ENCODE data around the gene TM4SF20.

The TM4SF20 gene

DNA sequence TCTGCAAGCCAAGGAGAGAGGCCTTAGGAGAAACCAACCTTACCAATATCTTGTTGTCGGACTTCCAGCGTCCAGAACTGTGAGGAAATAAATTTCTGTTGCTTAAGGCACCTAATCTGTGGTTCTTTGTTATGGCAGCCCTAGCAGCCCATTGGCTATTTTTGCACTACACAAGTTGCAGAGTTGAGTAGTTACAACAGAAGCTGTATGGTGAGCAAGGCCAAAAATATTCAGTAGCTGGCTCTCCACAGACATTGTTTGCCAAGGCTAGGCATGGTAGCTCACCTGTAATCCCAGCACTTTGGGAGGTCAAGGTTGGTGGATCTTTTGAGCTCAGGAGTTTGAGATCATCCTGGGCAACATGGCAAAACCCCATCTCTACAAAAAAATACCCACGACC is 35.7 kb upstream of the TM4SF20 start:
- no peaks in the 10 kb centered on the region for H3F3A ChIP-seq (ENCODE audit: low read depth)
- H3K4me2 ChIP-seq (ENCODE audit: low read depth, low read length, poor library complexity, severe bottlenecking): no peak overlapping the region
- H2AFZ ChIP-seq (ENCODE audit: low read length): peak overlapping the region; percentile 59
- no peaks in the 10 kb centered on the region for H3K9me2 ChIP-seq (replicated peaks; ENCODE audit: low read depth, low read length)
- H3K9ac ChIP-seq (ENCODE audit: low read depth, low read length, poor library complexity, severe bottlenecking): no peak overlapping the region
- no peaks in the 10 kb centered on the region for H3K79me2 ChIP-seq (ENCODE audit: insufficient read depth, low read length)
- H3K4me3 ChIP-seq (ENCODE audit: low read length, poor library complexity, severe bottlenecking): no peak overlapping the region
- TF ChIP-seq, protein P1, sequence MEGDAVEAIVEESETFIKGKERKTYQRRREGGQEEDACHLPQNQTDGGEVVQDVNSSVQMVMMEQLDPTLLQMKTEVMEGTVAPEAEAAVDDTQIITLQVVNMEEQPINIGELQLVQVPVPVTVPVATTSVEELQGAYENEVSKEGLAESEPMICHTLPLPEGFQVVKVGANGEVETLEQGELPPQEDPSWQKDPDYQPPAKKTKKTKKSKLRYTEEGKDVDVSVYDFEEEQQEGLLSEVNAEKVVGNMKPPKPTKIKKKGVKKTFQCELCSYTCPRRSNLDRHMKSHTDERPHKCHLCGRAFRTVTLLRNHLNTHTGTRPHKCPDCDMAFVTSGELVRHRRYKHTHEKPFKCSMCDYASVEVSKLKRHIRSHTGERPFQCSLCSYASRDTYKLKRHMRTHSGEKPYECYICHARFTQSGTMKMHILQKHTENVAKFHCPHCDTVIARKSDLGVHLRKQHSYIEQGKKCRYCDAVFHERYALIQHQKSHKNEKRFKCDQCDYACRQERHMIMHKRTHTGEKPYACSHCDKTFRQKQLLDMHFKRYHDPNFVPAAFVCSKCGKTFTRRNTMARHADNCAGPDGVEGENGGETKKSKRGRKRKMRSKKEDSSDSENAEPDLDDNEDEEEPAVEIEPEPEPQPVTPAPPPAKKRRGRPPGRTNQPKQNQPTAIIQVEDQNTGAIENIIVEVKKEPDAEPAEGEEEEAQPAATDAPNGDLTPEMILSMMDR (conservative IDR thresholded peaks at IDR 0.05; ENCODE audit: low read length): no peak
- no peak for TF ChIP-seq EZH2phosphoT487 (IDR thresholded peaks at IDR 0.05; ENCODE audit: borderline replicate concordance)
- no peaks in the 10 kb centered on the region for H4K20me1 ChIP-seq (ENCODE audit: insufficient read depth, low read length, poor library complexity, severe bottlenecking)
- H3K9me3 ChIP-seq (ENCODE audit: insufficient read depth, low read depth, low read length): no peaks in the 10 kb centered on the region
- H3K36me3 ChIP-seq (ENCODE audit: insufficient read depth, low read length): no peaks in the 10 kb centered on the region
- no peaks in the 10 kb centered on the region for H3K27me3 ChIP-seq (ENCODE audit: insufficient read depth, low read length, poor library complexity, severe bottlenecking)
- peaks cover 16% of the 10 kb centered on the region for H3K4me1 ChIP-seq (ENCODE audit: insufficient read depth, low read length, poor library complexity, severe bottlenecking)

DNA sequence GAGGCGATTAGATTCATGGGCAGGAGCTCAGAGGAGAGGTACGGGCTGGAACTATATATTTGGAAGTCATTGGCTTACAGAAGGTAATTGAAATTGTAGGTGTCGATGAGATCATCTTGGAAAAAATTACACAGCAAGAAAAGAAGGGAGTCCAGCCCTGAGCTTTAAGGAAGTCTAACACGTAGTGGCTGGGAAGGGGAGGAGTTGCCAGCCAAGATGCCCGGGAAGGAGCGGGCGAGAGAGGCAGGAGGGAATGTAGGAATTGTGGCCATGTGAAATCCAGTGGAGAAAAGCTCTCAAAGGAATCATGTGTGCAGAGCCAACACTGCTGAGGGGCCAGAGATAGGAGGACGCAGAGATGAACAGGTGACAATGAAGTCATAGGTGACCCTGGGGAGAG is 34.3 kb upstream of the TM4SF20 start:
- H3K79me2 ChIP-seq (ENCODE audit: insufficient read depth, low read length): no peaks in the 10 kb centered on the region
- H3K9ac ChIP-seq (ENCODE audit: low read depth, low read length, poor library complexity, severe bottlenecking): no peak overlapping the region
- H3K4me2 ChIP-seq (ENCODE audit: low read depth, low read length, poor library complexity, severe bottlenecking): no peak overlapping the region
- H3F3A ChIP-seq (ENCODE audit: low read depth): no peaks in the 10 kb centered on the region
- H3K9me3 ChIP-seq (ENCODE audit: insufficient read depth, low read depth, low read length): no peaks in the 10 kb centered on the region
- H3K4me1 ChIP-seq (ENCODE audit: insufficient read depth, low read length, poor library complexity, severe bottlenecking): peaks cover 16% of the 10 kb centered on the region
- H3K4me3 ChIP-seq (ENCODE audit: low read length, poor library complexity, severe bottlenecking): no peak overlapping the region
- no peaks in the 10 kb centered on the region for H4K20me1 ChIP-seq (ENCODE audit: insufficient read depth, low read length, poor library complexity, severe bottlenecking)
- no peaks in the 10 kb centered on the region for H3K9me2 ChIP-seq (replicated peaks; ENCODE audit: low read depth, low read length)
- no peak for TF ChIP-seq EZH2phosphoT487 (IDR thresholded peaks at IDR 0.05; ENCODE audit: borderline replicate concordance)
- TF ChIP-seq, protein P1 (conservative IDR thresholded peaks at IDR 0.05; ENCODE audit: low read length): no peak
- no peaks in the 10 kb centered on the region for H3K36me3 ChIP-seq (ENCODE audit: insufficient read depth, low read length)
- H3K27me3 ChIP-seq (ENCODE audit: insufficient read depth, low read length, poor library complexity, severe bottlenecking): no peaks in the 10 kb centered on the region
- H2AFZ ChIP-seq (ENCODE audit: low read length): no peak overlapping the region

DNA sequence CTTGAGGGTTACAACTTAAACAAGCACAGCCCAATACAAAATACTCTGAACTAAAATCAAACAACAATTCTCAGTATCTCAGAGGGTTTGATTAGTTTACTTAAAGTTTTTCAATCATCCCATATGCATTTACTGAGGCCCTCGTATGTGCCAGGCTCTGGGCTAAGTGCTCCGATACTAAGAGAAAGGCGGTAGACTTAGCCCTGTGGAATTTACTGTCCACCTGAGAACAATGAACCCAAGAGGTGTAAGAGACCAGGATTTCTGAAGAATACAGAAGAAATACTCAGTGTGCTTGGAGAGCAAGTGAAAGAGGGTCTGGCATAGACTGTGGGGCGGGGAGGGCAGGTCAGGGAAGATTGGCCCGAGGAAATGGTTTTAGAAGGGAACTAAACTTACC is 33.8 kb upstream of the TM4SF20 start:
- Histone ChIP-seq H3K9me2 (replicated peaks; ENCODE audit: low read depth, low read length) (no peaks in the 10 kb centered on the region), H3K4me2 (ENCODE audit: low read depth, low read length, poor library complexity, severe bottlenecking) (no peak overlapping the region), H3F3A (ENCODE audit: low read depth) (no peaks in the 10 kb centered on the region), H3K79me2 (ENCODE audit: insufficient read depth, low read length) (no peaks in the 10 kb centered on the region), H3K4me3 (ENCODE audit: low read length, poor library complexity, severe bottlenecking) (no peak overlapping the region), H2AFZ (ENCODE audit: low read length) (no peak overlapping the region), H4K20me1 (ENCODE audit: insufficient read depth, low read length, poor library complexity, severe bottlenecking) (no peaks in the 10 kb centered on the region), H3K4me1 (ENCODE audit: insufficient read depth, low read length, poor library complexity, severe bottlenecking) (peaks cover 16% of the 10 kb centered on the region), H3K36me3 (ENCODE audit: insufficient read depth, low read length) (no peaks in the 10 kb centered on the region), H3K27me3 (ENCODE audit: insufficient read depth, low read length, poor library complexity, severe bottlenecking) (no peaks in the 10 kb centered on the region), H3K9ac (ENCODE audit: low read depth, low read length, poor library complexity, severe bottlenecking) (no peak overlapping the region), H3K9me3 (ENCODE audit: insufficient read depth, low read depth, low read length) (no peaks in the 10 kb centered on the region)
- TF ChIP-seq EZH2phosphoT487 (IDR thresholded peaks at IDR 0.05; ENCODE audit: borderline replicate concordance): no peak
- TF ChIP-seq, protein P1 (conservative IDR thresholded peaks at IDR 0.05; ENCODE audit: low read length): no peak

All from Loucy (cell line).